SK-N-SH treated with all-trans-retinoic acid at 6 μM for 48 hours (cell line): ENCODE results near the gene TRIM47.

ENCODE experiments used
- ATAC-seq: fragments of 200-7000 bp; cut with Tn5 transposase; 3 replicates; pipeline ENCODE4 v1.9.1; 2020; ENCODE audit warnings: mild to moderate bottlenecking, moderate library complexity
- ARNTL ChIP-seq: fragments of 450-650 bp; formaldehyde crosslinking; IDR thresholded peaks from 2 replicates; pipeline ENCODE4 v1.5.0; 2020; ENCODE audit warnings: low read depth, mild to moderate bottlenecking, moderate library complexity, borderline replicate concordance
- BACH2 ChIP-seq: fragments of 250-450 bp; sonication (Bioruptor Pico); IDR thresholded peaks from 2 replicates; pipeline ENCODE4 v1.9.0; 2021; ENCODE audit warnings: mild to moderate bottlenecking, borderline replicate concordance
- CREB5 ChIP-seq: fragments of 250-450 bp; sonication (Bioruptor Pico); IDR thresholded peaks from 2 replicates; pipeline ENCODE4 v1.5.1; 2020; ENCODE audit warnings: low read depth, mild to moderate bottlenecking, moderate library complexity
- CSDC2 ChIP-seq: fragments of 250-450 bp; sonication (Bioruptor Pico); IDR thresholded peaks from 2 replicates; pipeline ENCODE4 v1.5.0; 2020; ENCODE audit warnings: mild to moderate bottlenecking, moderate library complexity
- CSRNP3 ChIP-seq: fragments of 250-450 bp; sonication (Bioruptor Pico); IDR thresholded peaks from 2 replicates; pipeline ENCODE4 v1.5.1; 2021; ENCODE audit warnings: mild to moderate bottlenecking, moderate library complexity
- ESRRG ChIP-seq: fragments of 250-450 bp; sonication (Bioruptor Pico); IDR thresholded peaks from 2 replicates; pipeline ENCODE4 v1.6.1; 2021; ENCODE audit warnings: mild to moderate bottlenecking
- GLIS3 ChIP-seq: fragments of 250-450 bp; sonication (Bioruptor Pico); IDR thresholded peaks from 2 replicates; pipeline ENCODE4 v1.5.0; 2020; ENCODE audit warnings: mild to moderate bottlenecking, moderate library complexity
- ISL1 ChIP-seq: fragments of 250-450 bp; sonication (Bioruptor Pico); IDR thresholded peaks from 2 replicates; pipeline ENCODE4 v2.1.2; 2022; ENCODE audit warnings: mild to moderate bottlenecking, moderate library complexity
- OSR1 ChIP-seq: fragments of 250-450 bp; sonication (Bioruptor Pico); IDR thresholded peaks from 2 replicates; pipeline ENCODE4 v1.8.0; 2022; ENCODE audit warnings: moderate library complexity, mild to moderate bottlenecking, inconsistent platforms
- POU6F1 ChIP-seq: fragments of 250-450 bp; sonication (Bioruptor Pico); IDR thresholded peaks from 2 replicates; pipeline ENCODE4 v1.8.0; 2021; ENCODE audit warnings: low read depth, mild to moderate bottlenecking, moderate library complexity, borderline replicate concordance
- PPARA ChIP-seq: fragments of 250-450 bp; sonication (Bioruptor Pico); IDR thresholded peaks from 2 replicates; pipeline ENCODE4 v1.5.0; 2020; ENCODE audit warnings: mild to moderate bottlenecking, borderline replicate concordance
- RARB ChIP-seq: fragments of 250-450 bp; sonication (Bioruptor Pico); IDR thresholded peaks from 2 replicates; pipeline ENCODE4 v1.8.0; 2021; ENCODE audit warnings: mild to moderate bottlenecking, moderate library complexity
- SNAI2 ChIP-seq: fragments of 250-450 bp; sonication (Bioruptor Pico); IDR thresholded peaks from 2 replicates; pipeline ENCODE4 v1.5.0; 2020; ENCODE audit warnings: mild to moderate bottlenecking, moderate library complexity
- TCF4 ChIP-seq: fragments of 250-450 bp; sonication (Bioruptor Pico); IDR thresholded peaks from 2 replicates; pipeline ENCODE4 v1.8.0; 2021; ENCODE audit warnings: mild to moderate bottlenecking, moderate library complexity, borderline replicate concordance
- TOX ChIP-seq: fragments of 250-450 bp; sonication (Bioruptor Pico); IDR thresholded peaks from 2 replicates; pipeline ENCODE4 v1.8.0; 2021; ENCODE audit warnings: mild to moderate bottlenecking, moderate library complexity, borderline replicate concordance
- ZC3H10 ChIP-seq: fragments of 250-450 bp; sonication (Bioruptor Pico); IDR thresholded peaks from 2 replicates; pipeline ENCODE4 v1.5.1; 2021; ENCODE audit warnings: mild to moderate bottlenecking, moderate library complexity
- ZFP3 ChIP-seq: fragments of 250-450 bp; sonication (Bioruptor Pico); IDR thresholded peaks from 2 replicates; pipeline ENCODE4 v1.5.0; 2020; ENCODE audit warnings: mild to moderate bottlenecking, moderate library complexity
- ZFP30 ChIP-seq: fragments of 450-650 bp; formaldehyde crosslinking; IDR thresholded peaks from 2 replicates; pipeline ENCODE4 v1.5.0; 2022; ENCODE audit warnings: mild to moderate bottlenecking, moderate library complexity
- ZNF565 ChIP-seq: fragments of 450-650 bp; formaldehyde crosslinking; conservative IDR thresholded peaks from 2 replicates; pipeline ENCODE4 v1.5.0; 2020; ENCODE audit warnings: low read depth, mild to moderate bottlenecking, moderate library complexity
- ZNF70 ChIP-seq: fragments of 450-650 bp; formaldehyde crosslinking; IDR thresholded peaks from 2 replicates; pipeline ENCODE4 v1.5.0; 2020; ENCODE audit warnings: mild to moderate bottlenecking, moderate library complexity
- ZNF8 ChIP-seq: fragments of 450-650 bp; formaldehyde crosslinking; IDR thresholded peaks from 2 replicates; pipeline ENCODE4 v1.5.0; 2020; ENCODE audit warnings: mild to moderate bottlenecking, moderate library complexity
- TF ChIP-seq, protein P1 (sequence below): fragments of 250-450 bp; sonication (Bioruptor Pico); IDR thresholded peaks from 2 replicates; pipeline ENCODE4 v1.5.0; 2020; ENCODE audit warnings: mild to moderate bottlenecking, moderate library complexity
- TF ChIP-seq, protein P2 (sequence below): fragments of 250-450 bp; sonication (Bioruptor Pico); IDR thresholded peaks from 2 replicates; pipeline ENCODE4 v1.8.0; 2020; ENCODE audit warnings: mild to moderate bottlenecking, moderate library complexity, borderline replicate concordance

TRIM47 gene

GRCh38 chr17:75834279-75834920 is 44.0 kb downstream of the TRIM47 start:
- ATAC-seq, result no peak

DNA sequence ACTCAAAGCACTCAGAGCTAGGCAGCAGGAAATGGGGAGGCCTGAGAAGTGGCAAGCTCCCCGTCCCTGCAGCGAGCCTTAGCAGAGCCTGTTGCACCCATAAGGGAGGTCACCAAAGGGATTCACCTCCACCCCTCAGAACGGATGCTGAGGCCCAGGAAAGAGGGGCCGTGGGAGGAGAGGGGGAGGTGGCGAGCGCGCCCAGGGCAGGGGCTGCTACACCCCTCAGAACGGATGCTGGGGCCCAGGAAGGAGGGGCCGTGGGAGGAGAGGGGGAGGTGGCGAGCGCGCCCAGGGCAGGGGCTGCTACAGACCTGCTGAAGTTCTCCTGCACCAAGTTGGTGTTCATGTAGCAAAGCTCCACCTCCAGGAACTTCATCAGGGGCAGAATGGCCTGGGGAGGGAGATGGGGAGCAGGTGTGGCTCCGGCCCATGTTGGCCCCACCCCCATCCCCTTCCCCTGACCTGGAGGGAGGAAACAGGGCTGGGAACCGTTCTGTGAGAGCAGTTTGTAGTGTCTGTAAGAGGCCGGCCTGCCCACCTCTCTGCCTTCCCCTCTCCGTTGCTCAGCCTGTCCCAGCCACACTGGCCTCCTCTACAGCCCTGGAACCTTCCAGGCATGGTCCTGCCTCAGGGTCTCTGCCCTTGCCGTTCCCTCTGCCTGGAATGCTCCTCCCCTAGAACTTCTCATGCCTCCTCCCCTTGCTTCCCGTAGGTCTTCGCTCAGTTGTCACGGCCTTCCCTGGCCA is 45.6 kb downstream of the TRIM47 start:
- TF ChIP-seq CSRNP3 (CRISPR knock-in tag), result no peak
- TF ChIP-seq, all 23 proteins: peak for 0
- no peak for ATAC-seq

More at GRCh38 chr17:75834279-75834920, 44.0 kb downstream of the TRIM47 start:
- TF ChIP-seq ZNF8 (CRISPR knock-in tag), result no peak
- no peak for TF ChIP-seq ESRRG
- TF ChIP-seq CREB5, result no peak
- TF ChIP-seq TCF4 (CRISPR knock-in tag), result no peak
- no peak for TF ChIP-seq ARNTL
- TF ChIP-seq TOX (CRISPR knock-in tag), result no peak
- TF ChIP-seq ZNF565 (CRISPR knock-in tag), result no peak
- no peak for TF ChIP-seq SNAI2
- TF ChIP-seq ZC3H10, result no peak
- no peak for TF ChIP-seq BACH2 (CRISPR knock-in tag)
- TF ChIP-seq ISL1 (CRISPR knock-in tag), result no peak

GRCh38 chr17:75832164-75832651 is 46.2 kb downstream of the TRIM47 start:
- ATAC-seq, result no peak
- TF ChIP-seq ZC3H10 (no peak), CSRNP3 (CRISPR knock-in tag) (no peak), CREB5 (no peak), BACH2 (CRISPR knock-in tag) (no peak), ZNF70 (CRISPR knock-in tag) (no peak), ISL1 (CRISPR knock-in tag) (no peak), OSR1 (CRISPR knock-in tag) (no peak), RARB (CRISPR knock-in tag) (no peak), ZNF8 (CRISPR knock-in tag) (no peak), ZFP3 (no peak), CSDC2 (no peak), PPARA (no peak), ARNTL (no peak), ZFP30 (CRISPR knock-in tag) (no peak), POU6F1 (CRISPR knock-in tag) (no peak), TCF4 (CRISPR knock-in tag) (no peak), ESRRG (no peak), GLIS3 (CRISPR knock-in tag) (no peak)
- TF ChIP-seq, protein P1, sequence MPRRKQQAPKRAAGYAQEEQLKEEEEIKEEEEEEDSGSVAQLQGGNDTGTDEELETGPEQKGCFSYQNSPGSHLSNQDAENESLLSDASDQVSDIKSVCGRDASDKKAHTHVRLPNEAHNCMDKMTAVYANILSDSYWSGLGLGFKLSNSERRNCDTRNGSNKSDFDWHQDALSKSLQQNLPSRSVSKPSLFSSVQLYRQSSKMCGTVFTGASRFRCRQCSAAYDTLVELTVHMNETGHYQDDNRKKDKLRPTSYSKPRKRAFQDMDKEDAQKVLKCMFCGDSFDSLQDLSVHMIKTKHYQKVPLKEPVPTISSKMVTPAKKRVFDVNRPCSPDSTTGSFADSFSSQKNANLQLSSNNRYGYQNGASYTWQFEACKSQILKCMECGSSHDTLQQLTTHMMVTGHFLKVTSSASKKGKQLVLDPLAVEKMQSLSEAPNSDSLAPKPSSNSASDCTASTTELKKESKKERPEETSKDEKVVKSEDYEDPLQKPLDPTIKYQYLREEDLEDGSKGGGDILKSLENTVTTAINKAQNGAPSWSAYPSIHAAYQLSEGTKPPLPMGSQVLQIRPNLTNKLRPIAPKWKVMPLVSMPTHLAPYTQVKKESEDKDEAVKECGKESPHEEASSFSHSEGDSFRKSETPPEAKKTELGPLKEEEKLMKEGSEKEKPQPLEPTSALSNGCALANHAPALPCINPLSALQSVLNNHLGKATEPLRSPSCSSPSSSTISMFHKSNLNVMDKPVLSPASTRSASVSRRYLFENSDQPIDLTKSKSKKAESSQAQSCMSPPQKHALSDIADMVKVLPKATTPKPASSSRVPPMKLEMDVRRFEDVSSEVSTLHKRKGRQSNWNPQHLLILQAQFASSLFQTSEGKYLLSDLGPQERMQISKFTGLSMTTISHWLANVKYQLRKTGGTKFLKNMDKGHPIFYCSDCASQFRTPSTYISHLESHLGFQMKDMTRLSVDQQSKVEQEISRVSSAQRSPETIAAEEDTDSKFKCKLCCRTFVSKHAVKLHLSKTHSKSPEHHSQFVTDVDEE (CRISPR knock-in tag), result no peak
- TF ChIP-seq, protein P2, sequence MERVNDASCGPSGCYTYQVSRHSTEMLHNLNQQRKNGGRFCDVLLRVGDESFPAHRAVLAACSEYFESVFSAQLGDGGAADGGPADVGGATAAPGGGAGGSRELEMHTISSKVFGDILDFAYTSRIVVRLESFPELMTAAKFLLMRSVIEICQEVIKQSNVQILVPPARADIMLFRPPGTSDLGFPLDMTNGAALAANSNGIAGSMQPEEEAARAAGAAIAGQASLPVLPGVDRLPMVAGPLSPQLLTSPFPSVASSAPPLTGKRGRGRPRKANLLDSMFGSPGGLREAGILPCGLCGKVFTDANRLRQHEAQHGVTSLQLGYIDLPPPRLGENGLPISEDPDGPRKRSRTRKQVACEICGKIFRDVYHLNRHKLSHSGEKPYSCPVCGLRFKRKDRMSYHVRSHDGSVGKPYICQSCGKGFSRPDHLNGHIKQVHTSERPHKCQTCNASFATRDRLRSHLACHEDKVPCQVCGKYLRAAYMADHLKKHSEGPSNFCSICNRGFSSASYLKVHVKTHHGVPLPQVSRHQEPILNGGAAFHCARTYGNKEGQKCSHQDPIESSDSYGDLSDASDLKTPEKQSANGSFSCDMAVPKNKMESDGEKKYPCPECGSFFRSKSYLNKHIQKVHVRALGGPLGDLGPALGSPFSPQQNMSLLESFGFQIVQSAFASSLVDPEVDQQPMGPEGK (CRISPR knock-in tag), result no peak
